Measurements from ENCODE around the gene SLC25A1. TPM values are rescaled to one million over a fixed set of nuclear protein-coding genes. Genes with fewer than 3 reads are reported as not detected.

Gene SLC25A1
- polyA plus RNA-seq, 1 of the 3 experiments (the other 2 are of a cell fraction) = 44.7 TPM

- Histone ChIP-seq H2AFZ (ENCODE audit: low read depth) (no peak overlapping the region), H3K27ac (ENCODE audit: low read depth in 2 of 2, low read length in 1 of 2) (no peak overlapping the region), H3K79me2 (ENCODE audit: insufficient read depth) (peaks cover 18% of the 10 kb centered on the region), H3K9me3 (no peaks in the 10 kb centered on the region), H3K9me2 (no peaks in the 10 kb centered on the region), H3K4me1 (ENCODE audit: control insufficient read depth in 1 of 2, insufficient read depth in 2 of 2, low read depth in 1 of 2, low read length in 1 of 2) (peaks cover 11 to 29% of the 10 kb centered on the region in 2 experiments; a peak in 1 of 4 replicates), H4K20me1 (ENCODE audit: insufficient read depth) (0 out of 2 replicates have a peak, but pooled peaks cover 3% of the 10 kb centered on the region), H3F3A (replicated peaks; ENCODE audit: insufficient read depth) (peaks cover 4% of the 10 kb centered on the region), H3K4me3 (ENCODE audit: low read depth in 2 of 2, low read length in 1 of 2) (no peak overlapping the region), H3K36me3 (replicated peaks in 1 of 2; ENCODE audit: control insufficient read depth in 1 of 2, insufficient read depth in 2 of 2, low read length in 1 of 2) (peaks cover 0 to 5% of the 10 kb centered on the region in 2 experiments), H3K9ac (no peak overlapping the region), H3K27me3 (ENCODE audit: insufficient read depth) (no peaks in the 10 kb centered on the region), H3K4me2 (no peak overlapping the region)
- 93% methylated on average over 7 of the region's 11 CpGs for WGBS (ENCODE audit: low lambda C conversion rate)
- no peak for TF ChIP-seq FOSL2 (IDR thresholded peaks at IDR 0.05; ENCODE audit: borderline replicate concordance, low read depth)
- no peak for TF ChIP-seq GABPA (IDR thresholded peaks at IDR 0.05; ENCODE audit: low read depth)
- no peak for TF ChIP-seq NFIC (IDR thresholded peaks at IDR 0.05; ENCODE audit: borderline replicate concordance)
- TF ChIP-seq SIN3A (IDR thresholded peaks at IDR 0.05; ENCODE audit: borderline replicate concordance, low read depth, low read length) = no peak
- no peak for TF ChIP-seq FOXM1 (IDR thresholded peaks at IDR 0.05; ENCODE audit: low read depth)
- no peak for TF ChIP-seq EP300 (IDR thresholded peaks at IDR 0.05; ENCODE audit: borderline replicate concordance in 1 of 2, low read depth in 1 of 2, low read length in 1 of 2)
- TF ChIP-seq TAF1 (IDR thresholded peaks at IDR 0.05; ENCODE audit: borderline replicate concordance, low read depth, low read length) = no peak
- no peak for TF ChIP-seq USF1 (IDR thresholded peaks at IDR 0.05; ENCODE audit: borderline replicate concordance, low read depth)
- TF ChIP-seq GATA2 (CRISPR knock-in tag; IDR thresholded peaks at IDR 0.05) = no peak
- TF ChIP-seq ZBTB33 (IDR thresholded peaks at IDR 0.05; ENCODE audit: borderline replicate concordance, low read depth) = no peak
- ChIA-PET POLR2A (no interaction called here), CTCF (interaction anchor here (0.6 to 3.0 kb wide), 3 partner anchors 56 to 449 kb away, joined by 3 to 19 read pairs (median 3); no protein-coding TSS in a partner anchor)
- DNase-seq = no peak
These were observed 2.3 kb upstream of the SLC25A1 start for GRCh38 chr22:19180740-19181410.

- Histone ChIP-seq H3K4me3 (ENCODE audit: low read depth in 2 of 2, low read length in 1 of 2) (no peak overlapping the region), H3K27me3 (ENCODE audit: insufficient read depth) (no peaks in the 10 kb centered on the region), H3F3A (replicated peaks; ENCODE audit: insufficient read depth) (peaks cover 4% of the 10 kb centered on the region), H3K4me1 (ENCODE audit: control insufficient read depth in 1 of 2, insufficient read depth in 2 of 2, low read depth in 1 of 2, low read length in 1 of 2) (peaks cover 11 to 34% of the 10 kb centered on the region in 2 experiments; a peak in 1 of 4 replicates), H2AFZ (ENCODE audit: low read depth) (no peak overlapping the region), H3K9ac (no peak overlapping the region), H3K4me2 (no peak overlapping the region), H3K27ac (ENCODE audit: low read depth in 2 of 2, low read length in 1 of 2) (no peak overlapping the region), H3K36me3 (replicated peaks in 1 of 2; ENCODE audit: control insufficient read depth in 1 of 2, insufficient read depth in 2 of 2, low read length in 1 of 2) (peaks cover 0 to 9% of the 10 kb centered on the region in 2 experiments), H4K20me1 (ENCODE audit: insufficient read depth) (0 out of 2 replicates have a peak, but pooled peaks cover 4% of the 10 kb centered on the region), H3K9me3 (no peaks in the 10 kb centered on the region), H3K9me2 (no peaks in the 10 kb centered on the region), H3K79me2 (ENCODE audit: insufficient read depth) (peaks cover 23% of the 10 kb centered on the region)
- ChIA-PET POLR2A (interaction anchor here (2.2 kb wide), 1 partner anchor 27 kb away, joined by 6 read pairs; no protein-coding TSS in a partner anchor), CTCF (interaction anchor here (0.6 to 3.0 kb wide), 17 partner anchors 15 to 450 kb away, joined by 3 to 28 read pairs (median 5); partner anchors contain the start of genes C22orf39, CDC45, CLTCL1 and HIRA)
- DNase-seq = no peak
- no CpG with 5 or more reads among the region's 9 CpGs for WGBS (ENCODE audit: low lambda C conversion rate)
- no peak for TF ChIP-seq JUND (IDR thresholded peaks at IDR 0.05)
- TF ChIP-seq SIN3A (IDR thresholded peaks at IDR 0.05; ENCODE audit: borderline replicate concordance, low read depth, low read length) = no peak
- no peak for TF ChIP-seq RCOR1 (IDR thresholded peaks at IDR 0.05; ENCODE audit: low read length)
- TF ChIP-seq TEAD4 (IDR thresholded peaks at IDR 0.05; ENCODE audit: borderline replicate concordance, insufficient read depth) = no peak
- TF ChIP-seq PBX3 (IDR thresholded peaks at IDR 0.05) = no peak
- no peak for TF ChIP-seq EZH2phosphoT487 (IDR thresholded peaks at IDR 0.05; ENCODE audit: borderline replicate concordance, low read depth)
- TF ChIP-seq POLR2AphosphoS5 (IDR thresholded peaks at IDR 0.05; ENCODE audit: low read depth, low read length) = no peak
- no peak for TF ChIP-seq FOXM1 (IDR thresholded peaks at IDR 0.05; ENCODE audit: low read depth)
- TF ChIP-seq, protein P1, sequence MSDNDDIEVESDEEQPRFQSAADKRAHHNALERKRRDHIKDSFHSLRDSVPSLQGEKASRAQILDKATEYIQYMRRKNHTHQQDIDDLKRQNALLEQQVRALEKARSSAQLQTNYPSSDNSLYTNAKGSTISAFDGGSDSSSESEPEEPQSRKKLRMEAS (IDR thresholded peaks at IDR 0.05; ENCODE audit: low read depth) = no peak
- no peak for TF ChIP-seq MEF2A (IDR thresholded peaks at IDR 0.05; ENCODE audit: borderline replicate concordance, low read depth)
- no peak for TF ChIP-seq TCF12 (IDR thresholded peaks at IDR 0.05)
- no peak for TF ChIP-seq FOSL2 (IDR thresholded peaks at IDR 0.05; ENCODE audit: borderline replicate concordance, low read depth)
- no peak for TF ChIP-seq RAD21 (IDR thresholded peaks at IDR 0.05; ENCODE audit: low read length)
These were observed 1.7 kb upstream of the SLC25A1 start for GRCh38 chr22:19180234-19180633.
